Pulmonary artery endothelial cell (primary cell): ENCODE measurements around the gene ZNF423. TPM values are rescaled to one million over a fixed set of nuclear protein-coding genes. Genes with fewer than 3 reads are reported as not detected.

ENCODE experiments used
- DNase-seq: peaks from one replicate; pipeline ENCODE4 v3.0.0-alpha.2; 2011; ENCODE audit warnings: low read depth, low spot score
- total RNA-seq: library from RNA; depleted of rRNA; stranded (reverse); fragments of >200 nt; gene quantifications from 2 replicates; pipeline ENCODE4 v1.2.3, GENCODE V29; 2014

ZNF423 gene
- total RNA-seq, 1 donor from 2014 or later, result 0.73 TPM

- DNase-seq, result no peak
These were observed 253.5 kb downstream of the ZNF423 start for GRCh38 chr16:49602201-49602975.

GRCh38 chr16:49601576-49601975 lies 254.3 kb downstream of the ZNF423 start:
- no peak for DNase-seq

- no peak for DNase-seq
These were observed 254.9 kb downstream of the ZNF423 start for GRCh38 chr16:49600976-49601375.

- no peak for DNase-seq
These were observed 255.4 kb downstream of the ZNF423 start for GRCh38 chr16:49600536-49600935.

GRCh38 chr16:49599704-49600103 lies 256.2 kb downstream of the ZNF423 start:
- DNase-seq, result no peak

- no peak for DNase-seq
These were observed 256.6 kb downstream of the ZNF423 start for GRCh38 chr16:49599281-49599680.

GRCh38 chr16:49598383-49599170 lies 257.3 kb downstream of the ZNF423 start:
- DNase-seq, result no peak

- no peak for DNase-seq
These were observed 258.1 kb downstream of the ZNF423 start for GRCh38 chr16:49597796-49598195.

- no peak for DNase-seq
These were observed 259.1 kb downstream of the ZNF423 start for GRCh38 chr16:49596648-49597291.

GRCh38 chr16:49596068-49596467 lies 259.8 kb downstream of the ZNF423 start:
- DNase-seq, result no peak

GRCh38 chr16:49594685-49595498 lies 261.0 kb downstream of the ZNF423 start:
- DNase-seq, result no peak

- DNase-seq, result no peak
These were observed 261.8 kb downstream of the ZNF423 start for GRCh38 chr16:49594153-49594552.

- no peak for DNase-seq
These were observed 262.4 kb downstream of the ZNF423 start for GRCh38 chr16:49593424-49594040.

- no peak for DNase-seq
These were observed 263.1 kb downstream of the ZNF423 start for GRCh38 chr16:49592546-49593423.

- no peak for DNase-seq
These were observed 265.6 kb downstream of the ZNF423 start for GRCh38 chr16:49590166-49590871.

- DNase-seq, result no peak
These were observed 266.3 kb downstream of the ZNF423 start for GRCh38 chr16:49589544-49590031.

- DNase-seq, result no peak
These were observed 267.1 kb downstream of the ZNF423 start for GRCh38 chr16:49588729-49589384.

GRCh38 chr16:49588026-49588425 lies 267.9 kb downstream of the ZNF423 start:
- no peak for DNase-seq

GRCh38 chr16:49587511-49587910 lies 268.4 kb downstream of the ZNF423 start:
- DNase-seq, result no peak
